H1 (cell line): ENCODE results near the gene DOCK1. TPM values are rescaled to one million over a fixed set of nuclear protein-coding genes. Genes with fewer than 3 reads are reported as not detected.

Experiments used
- CTCF ChIA-PET: fragments of 300-600 bp; sonication (Branson Sonifier 250); formaldehyde crosslinking; loops from one replicate; lab custom pipeline; 2021; ENCODE audit not compliant: partially characterized antibody; lab: Charles Lee
- POLR2A ChIA-PET: fragments of 300-600 bp; sonication (Branson Sonifier 250); formaldehyde crosslinking; loops from one replicate; lab custom pipeline; 2021; ENCODE audit warnings: inconsistent platforms; ENCODE audit not compliant: partially characterized antibody; lab: Charles Lee
- DNase-seq, 2 experiments: peaks; one replicate each; pipeline versions ENCODE4 v3.0.0 to v3.0.0-alpha.2; 2010 to 2022; ENCODE audit warnings: low spot score in 2 of 2, low read depth in 1 of 2, mixed read lengths in 1 of 2
- FAIRE-seq: peaks from 2 replicates; lab custom pipeline; 2011; peaks lifted over from hg19 to GRCh38; lab: Jason Lieb, UNC
- H2AFZ ChIP-seq: 2 replicates; pipeline ENCODE4 v1.8.1; 2012; ENCODE audit warnings: low read length, inconsistent platforms
- H2AK5ac ChIP-seq: 2 replicates; pipeline ENCODE4 v1.6.1; 2013; ENCODE audit warnings: low read depth, low read length
- H2BK120ac ChIP-seq: replicated peaks from 2 replicates; pipeline ENCODE3; 2013; ENCODE audit warnings: low read depth, low read length, inconsistent platforms
- H2BK12ac ChIP-seq: 2 replicates; pipeline ENCODE4 v1.6.1; 2013; ENCODE audit warnings: low read depth, low read length
- H2BK15ac ChIP-seq: 2 replicates; pipeline ENCODE4 v1.6.1; 2013; ENCODE audit warnings: low read length
- H2BK20ac ChIP-seq: 2 replicates; pipeline ENCODE4 v1.6.1; 2013; ENCODE audit warnings: low read length
- H2BK5ac ChIP-seq: 2 replicates; pipeline ENCODE4 v1.6.1; 2013; ENCODE audit warnings: low read depth, low read length
- H3K14ac ChIP-seq: 2 replicates; pipeline ENCODE4 v1.6.1; 2013; ENCODE audit warnings: inconsistent platforms; ENCODE audit not compliant: insufficient read length
- H3K18ac ChIP-seq: 2 replicates; pipeline ENCODE4 v1.6.1; 2013; ENCODE audit warnings: low read length; ENCODE audit errors: extremely low read depth
- H3K23ac ChIP-seq: 2 replicates; pipeline ENCODE4 v1.6.1; 2013; ENCODE audit warnings: inconsistent platforms; ENCODE audit not compliant: insufficient read length
- H3K23me2 ChIP-seq: 2 replicates; pipeline ENCODE4 v1.6.1; 2013; ENCODE audit warnings: low read depth, low read length
- H3K27ac ChIP-seq: 2 replicates; pipeline ENCODE4 v1.6.1; 2011; ENCODE audit warnings: low read depth, low read length, inconsistent platforms
- H3K27me3 ChIP-seq, 4 experiments: replicated peaks in 1 of 4; 1 replicate in 1 of 4; 2 replicates in 3 of 4; pipeline versions ENCODE4 v1.6.1 to v1.8.1; 2011 to 2013; ENCODE audit warnings: low read length in 3 of 4, mild to moderate bottlenecking in 3 of 4, inconsistent platforms in 2 of 4, mixed read lengths in 2 of 4, moderate library complexity in 1 of 4; ENCODE audit not compliant: control insufficient read depth in 3 of 4, insufficient read depth in 3 of 4; ENCODE audit errors: extremely low read depth in 1 of 4
- H3K36me3 ChIP-seq, 4 experiments: 2 replicates each; pipeline versions ENCODE4 v1.6.1 to v1.8.1; 2011 to 2013; ENCODE audit warnings: mild to moderate bottlenecking in 4 of 4, low read length in 3 of 4, moderate library complexity in 2 of 4, control low read depth in 1 of 4, inconsistent platforms in 1 of 4; ENCODE audit not compliant: insufficient read depth in 4 of 4, control insufficient read depth in 2 of 4
- H3K4ac ChIP-seq: replicated peaks from 2 replicates; pipeline ENCODE3; 2013; ENCODE audit warnings: low read length, low read depth, mixed read lengths, inconsistent platforms; ENCODE audit not compliant: insufficient read length
- H3K4me1 ChIP-seq, 4 experiments: replicated peaks in 1 of 4; 1 replicate in 1 of 4; 2 replicates in 3 of 4; pipeline versions ENCODE4 v1.6.1 to v1.8.1; 2011 to 2013; ENCODE audit warnings: low read length in 3 of 4, inconsistent platforms in 2 of 4, mixed read lengths in 1 of 4; ENCODE audit not compliant: insufficient read depth in 4 of 4, control insufficient read depth in 3 of 4
- H3K4me2 ChIP-seq, 2 experiments: 2 replicates each; pipeline versions ENCODE4 v1.6.1 to v1.8.1; 2011 to 2013; ENCODE audit warnings: low read depth in 2 of 2, low read length in 2 of 2, control low read depth in 1 of 2, inconsistent platforms in 1 of 2, mild to moderate bottlenecking in 1 of 2; ENCODE audit not compliant: insufficient read depth in 1 of 2
- H3K4me3 ChIP-seq, 4 experiments: fragments of 200-600, 300-600 bp in 1 of 4; sonication (generic), shearing (Covaris generic), sonication (Bioruptor Twin) in 1 of 4; 2 replicates each; pipeline versions ENCODE4 v1.5.1 to v1.8.1; 2011 to 2016; ENCODE audit warnings: low read length in 4 of 4, low read depth in 3 of 4, control low read depth in 2 of 4, inconsistent platforms in 2 of 4, mild to moderate bottlenecking in 2 of 4, mixed read lengths in 1 of 4, moderate library complexity in 1 of 4; ENCODE audit not compliant: insufficient read depth in 2 of 4; ENCODE audit errors: extremely low read depth in 1 of 4
- H3K56ac ChIP-seq: replicated peaks from 2 replicates; pipeline ENCODE3; 2013; ENCODE audit warnings: low read depth, mild to moderate bottlenecking, mixed read lengths, low read length, inconsistent platforms; ENCODE audit not compliant: insufficient read length
- H3K79me1 ChIP-seq: 2 replicates; pipeline ENCODE4 v1.6.1; 2013; ENCODE audit warnings: low read depth, low read length, control low read depth
- H3K79me2 ChIP-seq, 2 experiments: 2 replicates each; pipeline versions ENCODE4 v1.6.1 to v1.8.1; 2012 to 2013; ENCODE audit warnings: low read length in 2 of 2, mild to moderate bottlenecking in 2 of 2, inconsistent platforms in 1 of 2; ENCODE audit not compliant: insufficient read depth in 2 of 2, control insufficient read depth in 1 of 2
- H3K9ac ChIP-seq, 4 experiments: replicated peaks in 1 of 4; 1 replicate in 1 of 4; 2 replicates in 3 of 4; pipeline versions ENCODE4 v1.6.1 to v1.8.1; 2011 to 2013; ENCODE audit warnings: low read depth in 3 of 4, low read length in 3 of 4, control low read depth in 2 of 4, mild to moderate bottlenecking in 2 of 4, moderate library complexity in 2 of 4, inconsistent platforms in 1 of 4; ENCODE audit errors: extremely low read depth in 1 of 4
- H3K9me3 ChIP-seq, 2 experiments: 2 replicates each; pipeline versions ENCODE4 v1.6.1 to v1.8.1; 2012 to 2013; ENCODE audit warnings: mild to moderate bottlenecking in 2 of 2, moderate library complexity in 2 of 2, control low read depth in 1 of 2, inconsistent platforms in 1 of 2, low read depth in 1 of 2, low read length in 1 of 2, mixed read lengths in 1 of 2; ENCODE audit not compliant: insufficient read depth in 2 of 2
- H4K20me1 ChIP-seq, 2 experiments: replicated peaks in 1 of 2; 2 replicates each; pipeline versions ENCODE3 to v1.8.1; 2011 to 2013; ENCODE audit warnings: inconsistent platforms in 2 of 2, low read length in 2 of 2, mild to moderate bottlenecking in 1 of 2; ENCODE audit not compliant: insufficient read depth in 2 of 2, control insufficient read depth in 1 of 2
- H4K5ac ChIP-seq: 2 replicates; pipeline ENCODE4 v1.6.1; 2013; ENCODE audit warnings: low read length, low read depth, mixed read lengths, inconsistent platforms; ENCODE audit not compliant: insufficient read length
- H4K8ac ChIP-seq: 2 replicates; pipeline ENCODE4 v1.8.0; 2013; ENCODE audit warnings: mild to moderate bottlenecking, moderate library complexity, low read length, inconsistent platforms; ENCODE audit not compliant: insufficient read depth; ENCODE audit errors: extremely low read depth
- H4K91ac ChIP-seq: replicated peaks from 2 replicates; pipeline ENCODE3; 2013; ENCODE audit warnings: low read length, mixed read lengths, inconsistent platforms; ENCODE audit not compliant: insufficient read length
- BCL11A ChIP-seq, 2 experiments: IDR thresholded peaks; one replicate each; pipeline ENCODE4 v1.6.1; 2011; ENCODE audit warnings: low read depth in 2 of 2, low read length in 2 of 2, mild to moderate bottlenecking in 2 of 2
- POLR2AphosphoS5 ChIP-seq: IDR thresholded peaks from 2 replicates; pipeline ENCODE4 v1.6.1; 2011; ENCODE audit warnings: low read depth, low read length
- WGBS, 2 experiments: shearing (Covaris generic) in 1 of 2; methylation state at CpG; one replicate each; pipeline versions ENCODE4 v1.1.6 to v1.1.7; 2013 to 2015; ENCODE audit warnings: low lambda C conversion rate in 2 of 2, mixed read lengths in 2 of 2, inconsistent platforms in 1 of 2, low coverage in 1 of 2, missing lambda C conversion rate in 1 of 2; ENCODE audit not compliant: insufficient replicate concordance in 2 of 2, insufficient coverage in 1 of 2, insufficient read length in 1 of 2; ENCODE audit errors: extremely low coverage in 1 of 2, missing lambda C conversion rate in 1 of 2; 5-methylcytosine and 5-hydroxymethylcytosine counted together
- polyA plus RNA-seq, 7 experiments: library from polyadenylated mRNA; depleted of rRNA in 3 of 7; stranded (reverse) in 5 of 7; unstranded in 2 of 7; fragments of >200 nt in 5 of 7; fragments of 200-250 nt in 2 of 7; gene quantifications; 1 replicate in 5 of 7; 2 replicates in 1 of 7; 4 replicates in 1 of 7; pipeline versions ENCODE4 v1.2.1 to v1.2.3, GENCODE V29; 2011 to 2013; ENCODE audit warnings: missing spikeins in 2 of 7, mixed read lengths in 2 of 7
- total RNA-seq: library from RNA; stranded (reverse); fragmentation: NEBNext Ultra II Directional; extraction: Animal tissue kit (Norgen Biotek cat#: 25700); gene quantifications from 2 replicates; pipeline ENCODE4 v1.2.1, GENCODE V29; 2021
- TF ChIP-seq, protein P1 (sequence below): IDR thresholded peaks from 2 replicates; pipeline ENCODE4 v1.6.1; 2012; ENCODE audit warnings: inconsistent platforms

DOCK1 gene
- total and polyA plus RNA-seq, 2 of the 8 experiments (the other 6 are each of a cell fraction or from before 2014, with no cell fraction given) = 11.6 to 53.0 TPM

DNA sequence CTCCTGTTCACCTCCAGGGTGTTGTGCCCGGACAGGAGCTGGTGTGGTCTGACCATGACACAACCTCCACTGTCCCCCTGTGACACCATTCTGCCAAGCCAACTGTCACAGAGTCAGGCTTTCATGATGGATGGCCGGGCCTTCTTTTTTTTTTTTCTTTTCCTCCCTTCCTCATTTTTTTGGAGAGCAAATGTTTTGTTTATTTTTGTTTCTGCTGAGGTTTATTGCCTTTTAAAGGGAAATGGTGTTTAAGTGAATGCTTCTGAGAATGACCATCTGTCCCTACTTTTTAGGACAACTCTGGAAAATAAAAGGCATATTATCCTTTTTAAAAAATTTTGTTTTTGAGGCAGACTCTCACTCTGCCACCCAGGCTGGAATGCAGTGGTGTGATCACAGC lies 528.8 kb downstream of the DOCK1 start:
- Histone ChIP-seq H4K5ac (no peak overlapping the region), H4K91ac (no peak overlapping the region), H3K23ac (no peak overlapping the region), H3K18ac (no peak overlapping the region), H3K9me3 (peaks cover 2 to 13% of the 10 kb centered on the region in 2 experiments; a peak in 2 of 4 replicates), H2BK120ac (no peak overlapping the region), H3K4me2 (no peak overlapping the region), H3K23me2 (no peaks in the 10 kb centered on the region), H3K4me1 (no peaks in the 10 kb centered on the region), H3K27me3 (no peaks in the 10 kb centered on the region), H2BK5ac (no peak overlapping the region), H3K27ac (no peak overlapping the region), H2BK20ac (no peak overlapping the region), H4K8ac (no peak overlapping the region), H2AFZ (no peak overlapping the region), H3K56ac (no peak overlapping the region), H2AK5ac (no peak overlapping the region), H3K4me3 (no peak overlapping the region), H2BK12ac (no peak overlapping the region), H4K20me1 (no peaks in the 10 kb centered on the region), H2BK15ac (no peak overlapping the region), H3K14ac (no peak overlapping the region), H3K79me2 (no peaks in the 10 kb centered on the region), H3K9ac (no peak overlapping the region), H3K4ac (no peak overlapping the region), H3K36me3 (peaks cover 0 to 2% (median 0%) of the 10 kb centered on the region in 4 experiments; a peak in 1 of 8 replicates), H3K79me1 (no peaks in the 10 kb centered on the region)
- ChIA-PET POLR2A (no interaction called here), CTCF (no interaction called here)
- DNase-seq (no peak), FAIRE-seq (no peak)
- 100% methylated on average over 1 of the region's 2 CpGs; no CpG with 5 or more reads in 1 of the 2 experiments for WGBS, 2 experiments
- TF ChIP-seq, protein P1, sequence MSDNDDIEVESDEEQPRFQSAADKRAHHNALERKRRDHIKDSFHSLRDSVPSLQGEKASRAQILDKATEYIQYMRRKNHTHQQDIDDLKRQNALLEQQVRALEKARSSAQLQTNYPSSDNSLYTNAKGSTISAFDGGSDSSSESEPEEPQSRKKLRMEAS = no peak
- TF ChIP-seq BCL11A (IDR thresholded peaks at IDR 0.05; ENCODE audit: low read depth in 2 of 2, low read length in 2 of 2) (no peak), POLR2AphosphoS5 (no peak)
